Measurements from ENCODE around the gene CMC1. TPM values are rescaled to one million over a fixed set of nuclear protein-coding genes. Genes with fewer than 3 reads are reported as not detected.

The CMC1 gene
- total and polyA plus RNA-seq, 9 of the 15 experiments (the other 6 are each of a cell fraction or from before 2014, with no cell fraction given), result 15.9 to 74.6 (median 48.9) TPM

- Histone ChIP-seq H3K9ac (ENCODE audit: insufficient read depth in 1 of 2, low read depth in 2 of 2, low read length in 2 of 2) (no peak overlapping the region), H2AFZ (ENCODE audit: low read depth, low read length) (no peak overlapping the region), H3K27ac (ENCODE audit: extremely low read depth, low read depth, low read length) (no peak overlapping the region), H3K36me3 (ENCODE audit: control insufficient read depth, insufficient read depth, low read length) (peaks cover 31% of the 10 kb centered on the region), H3K9me3 (replicated peaks; ENCODE audit: control insufficient read depth, insufficient read depth, low read depth, low read length) (no peaks in the 10 kb centered on the region; the same call in 1 of the 2 replicates), H3K79me2 (ENCODE audit: control insufficient read depth, insufficient read depth, low read length) (peaks cover 3% of the 10 kb centered on the region; the same call in 1 of the 3 replicates), H4K20me1 (replicated peaks; ENCODE audit: control insufficient read depth, insufficient read depth, low read length) (no peaks in the 10 kb centered on the region), H3K4me3 (no peak overlapping the region), H3K4me2 (ENCODE audit: insufficient read depth, low read length) (no peak overlapping the region), H3K9me1 (ENCODE audit: control insufficient read depth, insufficient read depth, low read length) (no peaks in the 10 kb centered on the region), H3K4me1 (replicated peaks in 1 of 2; ENCODE audit: control insufficient read depth in 2 of 2, insufficient read depth in 2 of 2, low read length in 2 of 2) (no peaks in the 10 kb centered on the region), H3K27me3 (ENCODE audit: control insufficient read depth in 2 of 2, insufficient read depth in 2 of 2, low read length in 2 of 2) (no peaks in the 10 kb centered on the region)
- ChIA-PET CTCF (ENCODE audit: low intra/inter-chr PET ratio) (no interaction called here), POLR2A (no interaction called here)
- 71% methylated on average over 1 of the region's 1 CpG for WGBS (ENCODE audit: insufficient coverage, low coverage, missing lambda C conversion rate)
- peak in 2 of 4 experiments; percentile 9 to 18 for DNase-seq (ENCODE audit: extremely low read depth in 1 of 4, low spot score in 3 of 4)
- FAIRE-seq, result no peak
- peak; percentile 80 for ATAC-seq
- TF ChIP-seq, protein P1, sequence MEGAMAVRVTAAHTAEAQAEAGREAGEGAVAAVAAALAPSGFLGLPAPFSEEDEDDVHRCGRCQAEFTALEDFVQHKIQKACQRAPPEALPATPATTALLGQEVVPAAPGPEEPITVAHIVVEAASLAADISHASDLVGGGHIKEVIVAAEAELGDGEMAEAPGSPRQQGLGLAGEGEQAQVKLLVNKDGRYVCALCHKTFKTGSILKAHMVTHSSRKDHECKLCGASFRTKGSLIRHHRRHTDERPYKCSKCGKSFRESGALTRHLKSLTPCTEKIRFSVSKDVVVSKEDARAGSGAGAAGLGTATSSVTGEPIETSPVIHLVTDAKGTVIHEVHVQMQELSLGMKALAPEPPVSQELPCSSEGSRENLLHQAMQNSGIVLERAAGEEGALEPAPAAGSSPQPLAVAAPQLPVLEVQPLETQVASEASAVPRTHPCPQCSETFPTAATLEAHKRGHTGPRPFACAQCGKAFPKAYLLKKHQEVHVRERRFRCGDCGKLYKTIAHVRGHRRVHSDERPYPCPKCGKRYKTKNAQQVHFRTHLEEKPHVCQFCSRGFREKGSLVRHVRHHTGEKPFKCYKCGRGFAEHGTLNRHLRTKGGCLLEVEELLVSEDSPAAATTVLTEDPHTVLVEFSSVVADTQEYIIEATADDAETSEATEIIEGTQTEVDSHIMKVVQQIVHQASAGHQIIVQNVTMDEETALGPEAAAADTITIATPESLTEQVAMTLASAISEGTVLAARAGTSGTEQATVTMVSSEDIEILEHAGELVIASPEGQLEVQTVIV (CRISPR knock-in tag; IDR thresholded peaks at IDR 0.05; ENCODE audit: borderline replicate concordance), result no peak
- peak; percentile 37 for TF ChIP-seq CTCFL (IDR thresholded peaks at IDR 0.05; ENCODE audit: borderline replicate concordance, insufficient read depth, low read depth, low read length, poor library complexity, severe bottlenecking)
- no peak for TF ChIP-seq FOS (IDR thresholded peaks at IDR 0.05; ENCODE audit: extremely low read depth, insufficient read length)
- no peak for TF ChIP-seq TEAD4 (IDR thresholded peaks at IDR 0.05; ENCODE audit: low read length)
- no peak for TF ChIP-seq TEAD4 (CRISPR knock-in tag; IDR thresholded peaks at IDR 0.05; ENCODE audit: borderline replicate concordance)
- TF ChIP-seq, protein P2, sequence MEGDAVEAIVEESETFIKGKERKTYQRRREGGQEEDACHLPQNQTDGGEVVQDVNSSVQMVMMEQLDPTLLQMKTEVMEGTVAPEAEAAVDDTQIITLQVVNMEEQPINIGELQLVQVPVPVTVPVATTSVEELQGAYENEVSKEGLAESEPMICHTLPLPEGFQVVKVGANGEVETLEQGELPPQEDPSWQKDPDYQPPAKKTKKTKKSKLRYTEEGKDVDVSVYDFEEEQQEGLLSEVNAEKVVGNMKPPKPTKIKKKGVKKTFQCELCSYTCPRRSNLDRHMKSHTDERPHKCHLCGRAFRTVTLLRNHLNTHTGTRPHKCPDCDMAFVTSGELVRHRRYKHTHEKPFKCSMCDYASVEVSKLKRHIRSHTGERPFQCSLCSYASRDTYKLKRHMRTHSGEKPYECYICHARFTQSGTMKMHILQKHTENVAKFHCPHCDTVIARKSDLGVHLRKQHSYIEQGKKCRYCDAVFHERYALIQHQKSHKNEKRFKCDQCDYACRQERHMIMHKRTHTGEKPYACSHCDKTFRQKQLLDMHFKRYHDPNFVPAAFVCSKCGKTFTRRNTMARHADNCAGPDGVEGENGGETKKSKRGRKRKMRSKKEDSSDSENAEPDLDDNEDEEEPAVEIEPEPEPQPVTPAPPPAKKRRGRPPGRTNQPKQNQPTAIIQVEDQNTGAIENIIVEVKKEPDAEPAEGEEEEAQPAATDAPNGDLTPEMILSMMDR (IDR thresholded peaks at IDR 0.05 in 2 of 3, conservative IDR thresholded peaks at IDR 0.05 in 1 of 3; ENCODE audit: insufficient read depth in 2 of 3, low read depth in 1 of 3, low read length in 3 of 3), result peak in 1 of 3 experiments; percentile 28; a peak in 1 of 6 replicates
- no peak for TF ChIP-seq SRF (CRISPR knock-in tag; IDR thresholded peaks at IDR 0.05)
- TF ChIP-seq, protein P3, sequence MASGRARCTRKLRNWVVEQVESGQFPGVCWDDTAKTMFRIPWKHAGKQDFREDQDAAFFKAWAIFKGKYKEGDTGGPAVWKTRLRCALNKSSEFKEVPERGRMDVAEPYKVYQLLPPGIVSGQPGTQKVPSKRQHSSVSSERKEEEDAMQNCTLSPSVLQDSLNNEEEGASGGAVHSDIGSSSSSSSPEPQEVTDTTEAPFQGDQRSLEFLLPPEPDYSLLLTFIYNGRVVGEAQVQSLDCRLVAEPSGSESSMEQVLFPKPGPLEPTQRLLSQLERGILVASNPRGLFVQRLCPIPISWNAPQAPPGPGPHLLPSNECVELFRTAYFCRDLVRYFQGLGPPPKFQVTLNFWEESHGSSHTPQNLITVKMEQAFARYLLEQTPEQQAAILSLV (tag; IDR thresholded peaks at IDR 0.05), result no peak
- no peak for TF ChIP-seq ZBTB7A (IDR thresholded peaks at IDR 0.05; ENCODE audit: borderline replicate concordance, control insufficient read depth, low read depth, low read length)
- TF ChIP-seq CBFB (CRISPR knock-in tag; IDR thresholded peaks at IDR 0.05), result no peak
- in situ Hi-C loops (cut with MboI) (no loop called here), intact Hi-C loops (cut with micrococcal nuclease) (no loop called here)
- no TSS peak for BruUV-seq (replicated peaks)
Observed at GRCh38 chr3:28268989-28269388, 27.6 kb downstream of the CMC1 start.
